Measurements from ENCODE around the gene MAPKBP1.

DNA sequence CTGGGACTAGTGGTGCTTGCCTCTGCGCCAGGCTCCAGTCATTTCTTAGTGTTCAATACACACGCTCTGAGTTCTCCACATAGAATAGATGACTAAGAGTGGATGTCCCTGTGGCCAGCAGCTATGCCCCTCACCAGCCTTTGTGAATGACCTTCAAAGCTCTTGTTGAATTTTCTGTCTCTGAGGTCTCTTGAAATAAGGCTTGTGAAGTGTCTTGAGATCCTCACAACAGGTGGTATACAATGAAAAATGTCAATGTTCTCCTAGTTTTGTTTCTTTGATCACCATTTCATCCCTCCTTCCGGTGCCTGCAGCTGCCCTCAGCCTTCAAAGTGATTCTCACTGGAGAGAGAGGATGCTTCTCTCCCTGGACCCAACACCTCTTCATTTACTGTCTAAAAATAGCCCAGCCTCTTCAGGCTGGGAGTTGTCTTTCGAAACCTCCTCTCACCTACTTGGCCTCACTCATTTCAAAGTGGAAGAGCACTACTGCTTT lies 5.4 kb downstream of the MAPKBP1 start:
- TF ChIP-seq, protein P1, sequence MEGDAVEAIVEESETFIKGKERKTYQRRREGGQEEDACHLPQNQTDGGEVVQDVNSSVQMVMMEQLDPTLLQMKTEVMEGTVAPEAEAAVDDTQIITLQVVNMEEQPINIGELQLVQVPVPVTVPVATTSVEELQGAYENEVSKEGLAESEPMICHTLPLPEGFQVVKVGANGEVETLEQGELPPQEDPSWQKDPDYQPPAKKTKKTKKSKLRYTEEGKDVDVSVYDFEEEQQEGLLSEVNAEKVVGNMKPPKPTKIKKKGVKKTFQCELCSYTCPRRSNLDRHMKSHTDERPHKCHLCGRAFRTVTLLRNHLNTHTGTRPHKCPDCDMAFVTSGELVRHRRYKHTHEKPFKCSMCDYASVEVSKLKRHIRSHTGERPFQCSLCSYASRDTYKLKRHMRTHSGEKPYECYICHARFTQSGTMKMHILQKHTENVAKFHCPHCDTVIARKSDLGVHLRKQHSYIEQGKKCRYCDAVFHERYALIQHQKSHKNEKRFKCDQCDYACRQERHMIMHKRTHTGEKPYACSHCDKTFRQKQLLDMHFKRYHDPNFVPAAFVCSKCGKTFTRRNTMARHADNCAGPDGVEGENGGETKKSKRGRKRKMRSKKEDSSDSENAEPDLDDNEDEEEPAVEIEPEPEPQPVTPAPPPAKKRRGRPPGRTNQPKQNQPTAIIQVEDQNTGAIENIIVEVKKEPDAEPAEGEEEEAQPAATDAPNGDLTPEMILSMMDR (IDR thresholded peaks at IDR 0.05; ENCODE audit: insufficient read depth, low read length), result no peak
- TF ChIP-seq POLR2AphosphoS5 (IDR thresholded peaks at IDR 0.05; ENCODE audit: low read depth) (no peak), GABPA (IDR thresholded peaks at IDR 0.05; ENCODE audit: low read depth) (no peak)
- TF ChIP-seq, protein P2, sequence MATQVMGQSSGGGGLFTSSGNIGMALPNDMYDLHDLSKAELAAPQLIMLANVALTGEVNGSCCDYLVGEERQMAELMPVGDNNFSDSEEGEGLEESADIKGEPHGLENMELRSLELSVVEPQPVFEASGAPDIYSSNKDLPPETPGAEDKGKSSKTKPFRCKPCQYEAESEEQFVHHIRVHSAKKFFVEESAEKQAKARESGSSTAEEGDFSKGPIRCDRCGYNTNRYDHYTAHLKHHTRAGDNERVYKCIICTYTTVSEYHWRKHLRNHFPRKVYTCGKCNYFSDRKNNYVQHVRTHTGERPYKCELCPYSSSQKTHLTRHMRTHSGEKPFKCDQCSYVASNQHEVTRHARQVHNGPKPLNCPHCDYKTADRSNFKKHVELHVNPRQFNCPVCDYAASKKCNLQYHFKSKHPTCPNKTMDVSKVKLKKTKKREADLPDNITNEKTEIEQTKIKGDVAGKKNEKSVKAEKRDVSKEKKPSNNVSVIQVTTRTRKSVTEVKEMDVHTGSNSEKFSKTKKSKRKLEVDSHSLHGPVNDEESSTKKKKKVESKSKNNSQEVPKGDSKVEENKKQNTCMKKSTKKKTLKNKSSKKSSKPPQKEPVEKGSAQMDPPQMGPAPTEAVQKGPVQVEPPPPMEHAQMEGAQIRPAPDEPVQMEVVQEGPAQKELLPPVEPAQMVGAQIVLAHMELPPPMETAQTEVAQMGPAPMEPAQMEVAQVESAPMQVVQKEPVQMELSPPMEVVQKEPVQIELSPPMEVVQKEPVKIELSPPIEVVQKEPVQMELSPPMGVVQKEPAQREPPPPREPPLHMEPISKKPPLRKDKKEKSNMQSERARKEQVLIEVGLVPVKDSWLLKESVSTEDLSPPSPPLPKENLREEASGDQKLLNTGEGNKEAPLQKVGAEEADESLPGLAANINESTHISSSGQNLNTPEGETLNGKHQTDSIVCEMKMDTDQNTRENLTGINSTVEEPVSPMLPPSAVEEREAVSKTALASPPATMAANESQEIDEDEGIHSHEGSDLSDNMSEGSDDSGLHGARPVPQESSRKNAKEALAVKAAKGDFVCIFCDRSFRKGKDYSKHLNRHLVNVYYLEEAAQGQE (IDR thresholded peaks at IDR 0.05; ENCODE audit: insufficient replicate concordance, low read depth), result no peak
